Measurements from ENCODE around the gene BAZ2A.

Gene BAZ2A

DNA sequence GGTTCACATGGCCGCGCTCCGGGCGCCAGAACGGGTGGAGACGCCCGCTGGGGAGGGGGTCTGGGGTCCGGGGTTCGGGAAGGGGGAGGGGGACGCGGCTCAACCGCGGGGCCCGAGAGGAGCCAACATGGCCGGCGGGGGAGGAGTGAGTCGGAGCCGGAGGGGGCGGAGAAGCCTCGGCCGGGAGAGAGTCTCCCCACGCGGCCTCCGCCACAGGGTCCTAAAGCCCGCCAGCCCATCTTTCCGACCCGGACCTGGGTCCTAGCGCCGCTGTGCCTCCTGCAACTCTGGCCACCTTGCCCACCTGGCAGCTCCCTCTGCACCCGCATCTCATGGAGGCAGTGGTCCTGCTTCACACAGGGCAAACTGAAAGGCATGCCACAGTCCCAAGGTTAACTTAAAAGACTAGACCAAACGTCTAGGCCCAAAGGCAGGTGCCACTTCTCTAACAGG, at the start of gene BAZ2A:
TSS of gene BAZ2A (minus strand) at position 147 of the 453 bp plus-strand sequence. CDS start 12,796 bp downstream, outside the sequence.
- Histone ChIP-seq H3K36me3 (ENCODE audit: insufficient read depth, low read depth, low read length) (peaks cover 13% of the 10 kb centered on the region; the same call in 1 of the 2 replicates), H3K27ac (ENCODE audit: low read length) (peak within 1 kb of the TSS; percentile 55), H3K4me3 (ENCODE audit: low read length) (peak within 1 kb of the TSS; percentile 73), H3K9ac (ENCODE audit: low read depth, low read length) (peak within 1 kb of the TSS; percentile 91), H3K9me3 (ENCODE audit: insufficient read depth, low read depth, low read length) (no peaks in the 10 kb centered on the region), H3K4me1 (ENCODE audit: insufficient read depth, low read length) (peaks cover 33% of the 10 kb centered on the region), H3K27me3 (ENCODE audit: insufficient read depth, low read length) (no peaks in the 10 kb centered on the region)

DNA sequence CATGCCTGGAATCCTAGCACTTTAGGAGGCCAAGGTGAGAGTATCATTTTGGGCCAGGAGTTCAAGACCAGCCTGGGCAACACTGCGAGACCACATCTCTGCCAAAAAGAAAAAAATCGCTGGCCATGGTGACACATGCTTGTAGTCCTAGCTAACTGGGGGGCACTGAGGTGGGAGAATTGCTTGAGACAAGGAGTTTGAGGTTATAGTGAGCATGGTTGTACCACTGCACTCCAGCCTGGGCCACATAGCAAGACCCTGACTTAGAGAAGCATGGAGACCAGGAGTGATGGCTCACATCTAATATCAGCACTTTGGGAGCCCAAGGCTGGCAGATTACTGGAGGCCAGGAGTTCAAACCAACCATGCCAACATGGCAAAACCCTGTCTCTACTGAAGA, 48.7 kb upstream of the BAZ2A start:
- Histone ChIP-seq H3K4me3 (ENCODE audit: low read length) (no peak overlapping the region), H3K36me3 (ENCODE audit: insufficient read depth, low read depth, low read length) (peaks cover 45% of the 10 kb centered on the region), H3K4me1 (ENCODE audit: insufficient read depth, low read length) (peaks cover under 1% of the 10 kb centered on the region; the same call in 1 of the 2 replicates), H3K27ac (ENCODE audit: low read length) (no peak overlapping the region), H3K9ac (ENCODE audit: low read depth, low read length) (no peak overlapping the region), H3K9me3 (ENCODE audit: insufficient read depth, low read depth, low read length) (no peaks in the 10 kb centered on the region), H3K27me3 (ENCODE audit: insufficient read depth, low read length) (no peaks in the 10 kb centered on the region)

DNA sequence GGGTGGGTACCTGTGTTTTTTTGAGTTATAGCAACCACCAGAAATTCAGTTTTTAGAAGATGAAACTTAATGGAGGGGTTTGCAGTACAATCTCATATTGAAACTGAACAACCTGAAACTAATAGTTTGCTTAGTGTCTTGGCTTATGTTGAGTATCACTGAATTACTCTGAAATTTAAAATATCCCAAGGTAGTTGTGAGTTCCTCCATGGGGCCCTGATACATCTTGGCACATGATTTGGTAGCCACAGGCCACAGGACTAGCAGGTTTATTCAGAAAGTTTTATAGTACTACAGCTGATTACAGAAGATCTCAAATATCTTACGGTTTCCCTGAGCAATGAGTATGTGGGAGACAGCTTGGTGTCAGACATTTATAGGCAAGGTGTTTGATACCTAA, 47.6 kb upstream of the BAZ2A start:
- no peaks in the 10 kb centered on the region for H3K9me3 ChIP-seq (ENCODE audit: insufficient read depth, low read depth, low read length)
- H3K27ac ChIP-seq (ENCODE audit: low read length): no peak overlapping the region
- no peaks in the 10 kb centered on the region for H3K4me1 ChIP-seq (ENCODE audit: insufficient read depth, low read length)
- H3K9ac ChIP-seq (ENCODE audit: low read depth, low read length): no peak overlapping the region
- peaks cover 53% of the 10 kb centered on the region for H3K36me3 ChIP-seq (ENCODE audit: insufficient read depth, low read depth, low read length)
- H3K4me3 ChIP-seq (ENCODE audit: low read length): no peak overlapping the region
- no peaks in the 10 kb centered on the region for H3K27me3 ChIP-seq (ENCODE audit: insufficient read depth, low read length)

DNA sequence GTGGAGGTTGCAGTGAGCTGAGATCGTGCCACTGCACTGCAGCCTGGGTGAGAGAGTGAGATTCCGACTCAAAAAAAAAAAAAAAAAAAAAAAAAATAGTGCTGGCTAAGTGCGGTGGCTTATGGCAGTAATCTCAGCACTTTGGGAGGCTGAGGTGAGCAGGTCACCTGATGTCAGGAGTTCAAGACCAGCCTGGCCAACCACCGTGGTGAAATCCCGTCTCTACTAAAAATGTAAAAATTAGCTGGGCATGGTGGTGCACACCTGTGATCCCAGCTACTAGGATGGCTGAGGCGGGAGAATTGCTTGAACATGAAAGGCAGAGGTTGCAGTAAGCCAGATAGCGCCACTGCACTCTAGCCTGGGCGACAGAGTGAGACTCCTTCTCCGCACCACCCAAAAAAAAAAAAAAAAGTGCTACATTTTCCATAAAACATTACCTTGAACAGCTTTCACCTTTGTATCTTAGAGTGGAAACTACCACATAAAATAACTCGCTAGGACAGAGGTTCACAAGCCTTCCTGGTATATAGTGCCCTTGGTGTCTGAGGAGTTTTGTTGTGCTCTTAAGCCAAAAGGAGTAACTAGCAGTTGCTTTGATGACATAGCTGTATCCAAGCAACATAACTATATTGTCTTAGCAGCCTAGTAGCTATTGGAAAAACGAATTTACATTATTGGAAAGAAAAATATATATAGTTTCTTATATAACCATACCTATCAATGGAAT, 46.9 kb upstream of the BAZ2A start:
- Histone ChIP-seq H3K4me3 (ENCODE audit: low read length) (no peak overlapping the region), H3K4me1 (ENCODE audit: insufficient read depth, low read length) (no peaks in the 10 kb centered on the region), H3K9me3 (ENCODE audit: insufficient read depth, low read depth, low read length) (no peaks in the 10 kb centered on the region), H3K27ac (ENCODE audit: low read length) (no peak overlapping the region), H3K36me3 (ENCODE audit: insufficient read depth, low read depth, low read length) (peaks cover 54% of the 10 kb centered on the region), H3K9ac (ENCODE audit: low read depth, low read length) (no peak overlapping the region), H3K27me3 (ENCODE audit: insufficient read depth, low read length) (no peaks in the 10 kb centered on the region)

DNA sequence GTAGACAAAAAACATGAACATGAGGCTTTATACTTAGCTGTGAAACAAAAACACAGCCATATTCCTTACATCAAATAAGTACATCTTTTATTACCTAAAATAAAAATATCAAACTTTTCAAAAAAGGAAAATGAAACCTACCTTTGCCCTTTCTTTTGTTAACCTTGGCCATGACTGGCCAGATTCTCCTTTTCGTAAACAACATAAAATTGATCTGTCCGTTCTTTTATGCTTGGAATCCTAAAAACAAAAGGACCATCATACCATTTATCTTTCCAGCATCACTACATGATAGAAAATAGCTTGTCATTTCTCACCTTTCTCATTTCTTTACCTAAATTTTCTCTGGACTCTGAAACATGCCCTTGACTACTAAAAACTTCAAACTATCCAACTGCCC, 41.5 kb upstream of the BAZ2A start:
- Histone ChIP-seq H3K4me1 (ENCODE audit: insufficient read depth, low read length) (no peaks in the 10 kb centered on the region), H3K9me3 (ENCODE audit: insufficient read depth, low read depth, low read length) (no peaks in the 10 kb centered on the region), H3K27ac (ENCODE audit: low read length) (no peak overlapping the region), H3K36me3 (ENCODE audit: insufficient read depth, low read depth, low read length) (peaks cover 73% of the 10 kb centered on the region), H3K9ac (ENCODE audit: low read depth, low read length) (no peak overlapping the region), H3K27me3 (ENCODE audit: insufficient read depth, low read length) (no peaks in the 10 kb centered on the region), H3K4me3 (ENCODE audit: low read length) (no peak overlapping the region)

DNA sequence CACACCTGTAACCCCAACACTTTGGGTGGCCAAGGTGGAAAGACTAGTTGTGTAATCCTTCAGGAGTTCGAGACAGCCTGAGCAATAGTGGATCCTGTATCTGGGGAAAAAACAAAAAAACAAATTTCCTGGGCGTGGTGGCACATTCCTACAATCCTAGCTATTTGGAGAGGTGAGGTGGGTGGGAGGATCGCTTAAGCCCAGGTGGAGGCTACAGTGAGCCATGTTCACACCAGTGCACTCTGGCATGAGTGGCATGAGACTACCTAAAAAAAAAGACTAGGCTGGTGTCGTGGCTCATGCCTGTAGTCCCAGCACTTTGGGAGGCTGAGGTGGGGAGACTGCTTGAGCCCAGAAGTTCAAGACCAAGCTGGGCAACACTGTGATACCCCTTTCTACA, 40.7 kb upstream of the BAZ2A start:
- peaks cover 81% of the 10 kb centered on the region for H3K36me3 ChIP-seq (ENCODE audit: insufficient read depth, low read depth, low read length)
- no peaks in the 10 kb centered on the region for H3K4me1 ChIP-seq (ENCODE audit: insufficient read depth, low read length)
- H3K9me3 ChIP-seq (ENCODE audit: insufficient read depth, low read depth, low read length): no peaks in the 10 kb centered on the region
- no peak overlapping the region for H3K9ac ChIP-seq (ENCODE audit: low read depth, low read length)
- H3K27me3 ChIP-seq (ENCODE audit: insufficient read depth, low read length): no peaks in the 10 kb centered on the region
- no peak overlapping the region for H3K4me3 ChIP-seq (ENCODE audit: low read length)
- H3K27ac ChIP-seq (ENCODE audit: low read length): no peak overlapping the region

DNA sequence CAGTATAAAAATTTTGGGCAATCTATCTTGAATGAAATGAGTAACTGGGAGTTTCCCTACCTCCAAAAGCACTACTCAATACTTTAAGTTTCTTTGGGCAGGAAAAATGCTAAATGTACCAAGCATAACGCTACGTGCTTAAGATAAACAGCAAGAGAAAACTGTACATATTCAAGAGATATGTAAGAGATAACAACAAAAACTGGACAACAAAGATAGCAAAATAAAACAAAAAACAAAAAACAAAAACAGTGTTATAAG, 38.0 kb upstream of the BAZ2A start:
- Histone ChIP-seq H3K9me3 (ENCODE audit: insufficient read depth, low read depth, low read length) (no peaks in the 10 kb centered on the region), H3K27me3 (ENCODE audit: insufficient read depth, low read length) (no peaks in the 10 kb centered on the region), H3K27ac (ENCODE audit: low read length) (no peak overlapping the region), H3K36me3 (ENCODE audit: insufficient read depth, low read depth, low read length) (peaks cover 100% of the 10 kb centered on the region), H3K4me1 (ENCODE audit: insufficient read depth, low read length) (no peaks in the 10 kb centered on the region), H3K9ac (ENCODE audit: low read depth, low read length) (no peak overlapping the region), H3K4me3 (ENCODE audit: low read length) (no peak overlapping the region)

DNA sequence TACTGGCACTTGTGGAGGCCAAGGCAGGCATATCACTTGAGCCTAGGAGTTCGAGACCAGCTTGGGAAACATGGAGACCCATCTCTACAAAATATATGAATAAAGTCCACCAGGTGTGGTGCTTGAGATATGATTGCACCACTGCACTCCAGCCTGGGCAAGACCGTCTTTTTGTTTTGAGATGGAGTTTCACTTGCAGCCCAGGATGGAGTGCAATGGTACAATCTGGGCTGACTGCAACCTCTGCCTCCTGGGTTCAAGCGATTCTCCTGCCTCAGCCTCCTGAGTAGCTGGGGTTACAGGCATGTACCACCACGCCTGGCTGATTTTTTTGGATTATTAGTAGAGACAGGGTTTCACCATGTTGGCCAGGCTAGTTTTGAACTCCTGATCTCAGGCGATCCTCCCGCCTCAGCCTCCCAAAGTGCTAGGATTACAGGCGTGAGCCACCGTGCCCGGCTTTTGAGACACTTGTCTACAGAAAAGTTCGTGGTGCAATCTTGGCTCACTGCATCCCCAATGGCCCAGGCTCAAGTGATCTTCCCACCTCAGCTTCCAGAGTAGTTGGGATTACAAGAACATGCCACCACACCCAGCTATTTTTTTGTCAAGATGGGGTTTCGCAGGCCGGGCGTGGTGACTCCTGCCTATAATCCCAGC, 32.0 kb upstream of the BAZ2A start:
- Histone ChIP-seq H3K27me3 (ENCODE audit: insufficient read depth, low read length) (no peaks in the 10 kb centered on the region), H3K4me1 (ENCODE audit: insufficient read depth, low read length) (no peaks in the 10 kb centered on the region), H3K9me3 (ENCODE audit: insufficient read depth, low read depth, low read length) (no peaks in the 10 kb centered on the region), H3K9ac (ENCODE audit: low read depth, low read length) (no peak overlapping the region), H3K36me3 (ENCODE audit: insufficient read depth, low read depth, low read length) (peaks cover 47% of the 10 kb centered on the region), H3K27ac (ENCODE audit: low read length) (no peak overlapping the region), H3K4me3 (ENCODE audit: low read length) (no peak overlapping the region)

DNA sequence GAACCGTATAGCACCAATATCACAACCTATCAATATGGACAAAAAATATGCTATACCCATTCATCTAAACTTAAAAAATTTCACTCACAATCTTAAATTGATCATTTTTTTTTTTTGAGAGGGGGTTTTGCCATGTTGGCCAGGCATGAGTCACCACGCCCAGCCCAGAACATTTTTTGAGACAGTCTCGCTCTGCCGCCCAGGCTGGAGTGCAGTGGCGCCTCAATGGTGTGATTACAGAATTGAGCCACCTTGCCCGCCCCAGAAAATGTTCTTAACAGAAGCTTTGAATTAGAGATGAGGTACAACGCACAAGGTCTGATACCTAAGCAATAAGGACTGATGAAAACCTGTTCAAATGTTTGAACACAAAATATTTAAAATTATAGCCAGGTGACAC, 31.4 kb upstream of the BAZ2A start:
- peaks cover 42% of the 10 kb centered on the region for H3K36me3 ChIP-seq (ENCODE audit: insufficient read depth, low read depth, low read length)
- H3K4me1 ChIP-seq (ENCODE audit: insufficient read depth, low read length): no peaks in the 10 kb centered on the region
- no peaks in the 10 kb centered on the region for H3K27me3 ChIP-seq (ENCODE audit: insufficient read depth, low read length)
- H3K27ac ChIP-seq (ENCODE audit: low read length): no peak overlapping the region
- H3K9ac ChIP-seq (ENCODE audit: low read depth, low read length): no peak overlapping the region
- H3K4me3 ChIP-seq (ENCODE audit: low read length): no peak overlapping the region
- no peaks in the 10 kb centered on the region for H3K9me3 ChIP-seq (ENCODE audit: insufficient read depth, low read depth, low read length)

DNA sequence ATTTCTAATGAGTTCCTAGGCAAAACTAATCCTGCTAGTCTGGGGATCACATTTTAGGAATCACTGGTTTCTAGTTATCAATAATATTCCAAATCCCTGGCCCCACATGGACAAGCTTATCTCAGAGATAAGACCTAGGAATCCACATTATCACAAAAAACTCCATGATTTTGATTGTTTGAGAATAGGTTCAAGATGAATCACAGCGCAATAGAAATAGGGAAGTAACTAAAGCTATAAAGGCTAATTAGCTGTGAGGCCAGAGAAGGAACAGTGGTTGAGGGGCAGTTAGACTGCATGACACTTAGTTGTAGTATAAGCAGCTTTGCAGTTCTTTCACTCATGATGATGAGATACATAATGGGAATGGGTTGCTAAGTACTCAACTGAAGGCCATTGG, 28.8 kb upstream of the BAZ2A start:
- Histone ChIP-seq H3K4me1 (ENCODE audit: insufficient read depth, low read length) (no peaks in the 10 kb centered on the region), H3K27ac (ENCODE audit: low read length) (no peak overlapping the region)

DNA sequence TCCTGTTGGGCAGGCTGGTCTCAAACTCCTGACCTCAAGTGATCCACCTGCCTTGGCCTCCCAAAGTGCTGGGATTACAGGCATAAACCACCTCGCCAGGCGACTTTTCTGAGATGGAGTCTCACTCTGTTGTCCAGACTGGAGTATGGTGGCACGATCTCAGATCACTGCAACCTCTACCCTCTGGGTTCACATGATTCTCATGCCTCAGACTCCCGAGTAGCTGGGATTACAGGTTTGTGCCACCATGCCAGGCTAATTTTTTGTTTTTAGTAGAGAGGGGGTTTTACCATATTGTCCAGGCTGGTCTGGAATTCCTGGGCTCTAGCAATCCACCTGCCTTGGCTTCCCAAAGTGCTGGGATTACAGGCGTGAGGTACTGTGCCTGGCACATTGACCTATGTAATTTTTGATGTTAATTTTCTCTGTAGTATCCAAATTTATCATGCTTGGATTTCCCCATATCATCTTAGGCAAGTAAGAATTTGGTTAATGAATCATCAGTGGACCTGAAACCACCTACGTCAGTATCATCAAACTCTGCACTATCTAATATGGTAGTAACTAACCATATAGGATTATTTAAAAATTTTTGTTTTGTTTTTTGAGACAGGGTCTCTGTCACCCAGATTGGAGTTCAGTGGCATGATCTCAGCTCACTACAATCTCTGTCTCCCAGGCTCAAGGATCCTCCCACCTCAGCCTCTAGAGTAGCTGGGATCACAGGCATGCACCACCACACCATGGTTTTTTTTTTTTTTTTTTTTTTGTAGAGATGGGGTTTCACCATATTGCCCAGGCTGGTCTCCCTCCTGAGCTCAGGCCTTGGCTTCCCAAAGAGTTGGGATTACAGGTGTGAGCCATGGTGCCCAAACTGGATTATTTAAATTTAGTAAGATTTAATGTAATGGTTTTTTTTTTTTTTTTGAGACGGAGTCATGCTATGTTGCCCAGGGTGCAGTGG, 27.6 kb upstream of the BAZ2A start:
- no peak overlapping the region for H3K9ac ChIP-seq (ENCODE audit: low read depth, low read length)
- no peak overlapping the region for H3K27ac ChIP-seq (ENCODE audit: low read length)
- H3K4me1 ChIP-seq (ENCODE audit: insufficient read depth, low read length): no peaks in the 10 kb centered on the region
- peaks cover 22% of the 10 kb centered on the region for H3K9me3 ChIP-seq (ENCODE audit: insufficient read depth, low read depth, low read length)
- peaks cover 3% of the 10 kb centered on the region; the same call in 1 of the 2 replicates for H3K36me3 ChIP-seq (ENCODE audit: insufficient read depth, low read depth, low read length)
- no peaks in the 10 kb centered on the region for H3K27me3 ChIP-seq (ENCODE audit: insufficient read depth, low read length)
- H3K4me3 ChIP-seq (ENCODE audit: low read length): no peak overlapping the region

More for the DNA sequence above, 28.8 kb upstream of the BAZ2A start:
- Histone ChIP-seq H3K9ac (ENCODE audit: low read depth, low read length) (no peak overlapping the region), H3K27me3 (ENCODE audit: insufficient read depth, low read length) (no peaks in the 10 kb centered on the region), H3K4me3 (ENCODE audit: low read length) (no peak overlapping the region), H3K9me3 (ENCODE audit: insufficient read depth, low read depth, low read length) (peaks cover 10% of the 10 kb centered on the region; the same call in 1 of the 2 replicates), H3K36me3 (ENCODE audit: insufficient read depth, low read depth, low read length) (peaks cover 15% of the 10 kb centered on the region)
